Gastrocnemius medialis (tissue), 4 donors: ENCODE results near the gene BICD2.

Experiments used
- CTCF ChIP-seq, 5 experiments: fragments of 450-650 bp in 3 of 5; fragments of 200-600 bp in 2 of 5; sonication (generic) in 2 of 5; IDR thresholded peaks in 4 of 5; conservative IDR thresholded peaks in 1 of 5; 1 replicate in 4 of 5; 2 replicates in 1 of 5; pipeline ENCODE4 v1.5.1; 2016 to 2019; ENCODE audit warnings: antibody characterized with exemption in 5 of 5, mild to moderate bottlenecking in 3 of 5, moderate library complexity in 3 of 5
- POLR2A ChIP-seq, 2 donors: fragments of 450-650 bp; IDR thresholded peaks; one replicate each; pipeline ENCODE4 v1.6.1; 2017; ENCODE audit warnings: antibody characterized with exemption in 2 of 2, mild to moderate bottlenecking in 2 of 2, moderate library complexity in 2 of 2

DNA sequence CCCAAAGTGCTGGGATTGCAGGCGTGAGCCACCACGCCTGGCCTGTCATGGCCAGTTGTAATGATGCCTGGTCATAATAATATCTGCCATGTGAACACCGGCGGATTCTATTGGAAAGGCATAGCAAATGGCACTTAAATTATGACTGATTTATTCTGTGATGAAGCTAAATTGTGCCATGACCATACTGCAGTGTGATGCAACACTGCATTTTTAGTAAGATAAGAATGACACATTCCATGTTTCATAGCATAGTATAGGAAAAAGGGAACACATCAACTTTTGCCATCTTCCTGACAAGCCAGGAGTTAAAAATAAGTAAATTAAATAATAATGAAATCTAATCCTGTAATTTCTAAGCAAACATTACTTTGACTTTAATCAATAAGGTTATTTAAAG lies 30.4 kb upstream of the BICD2 start:
- no peak for TF ChIP-seq POLR2A (IDR thresholded peaks at IDR 0.05)
- TF ChIP-seq CTCF (IDR thresholded peaks at IDR 0.05 in 4 of 5, conservative IDR thresholded peaks at IDR 0.05 in 1 of 5) = no peak
